T-helper 1 cell treated with Interleukin-12 subunit alpha and Interleukin-12 subunit beta and Interleukin-4 antibody, amounts not matched to agents 30 μg/mL and 1 μg/mL, for 36 hours (primary cell): ENCODE data around the gene RAB40B.

Experiments used
- H3K27ac Mint-ChIP-seq: one replicate; pipeline ENCODE4 v1.8.0; 2021; ENCODE audit warnings: mild to moderate bottlenecking, mixed read lengths
- H3K27me3 Mint-ChIP-seq: one replicate; pipeline ENCODE4 v1.8.0; 2021; ENCODE audit warnings: low read depth, mixed read lengths
- H3K36me3 Mint-ChIP-seq: one replicate; pipeline ENCODE4 v1.8.0; 2021; ENCODE audit warnings: low read depth, mixed read lengths
- H3K4me1 Mint-ChIP-seq: one replicate; pipeline ENCODE4 v1.8.0; 2021; ENCODE audit warnings: low read depth, mixed read lengths
- H3K4me3 Mint-ChIP-seq: one replicate; pipeline ENCODE4 v1.8.0; 2021; ENCODE audit warnings: mild to moderate bottlenecking, moderate library complexity, mixed read lengths
- H3K9me3 Mint-ChIP-seq: one replicate; pipeline ENCODE4 v1.8.0; 2021; ENCODE audit warnings: mixed read lengths

The RAB40B gene

GRCh38 chr17:82687375-82687861 lies 11.1 kb downstream of the RAB40B start:
- Mint-ChIP-seq H3K27ac (no peak overlapping the region), H3K9me3 (peaks cover 1% of the 10 kb centered on the region), H3K4me3 (no peak overlapping the region), H3K27me3 (no peaks in the 10 kb centered on the region), H3K36me3 (no peaks in the 10 kb centered on the region), H3K4me1 (no peaks in the 10 kb centered on the region)

- H3K36me3 Mint-ChIP-seq = peaks cover 4% of the 10 kb centered on the region
- H3K27ac Mint-ChIP-seq = no peak overlapping the region
- H3K4me1 Mint-ChIP-seq = no peaks in the 10 kb centered on the region
- H3K4me3 Mint-ChIP-seq = no peak overlapping the region
- no peaks in the 10 kb centered on the region for H3K27me3 Mint-ChIP-seq
- H3K9me3 Mint-ChIP-seq = peaks cover 9% of the 10 kb centered on the region
Observed at GRCh38 chr17:82686366-82687324, 11.9 kb downstream of the RAB40B start.

GRCh38 chr17:82685291-82685690 lies 13.2 kb downstream of the RAB40B start:
- H3K27ac Mint-ChIP-seq = no peak overlapping the region
- peaks cover 10% of the 10 kb centered on the region for H3K9me3 Mint-ChIP-seq
- no peaks in the 10 kb centered on the region for H3K27me3 Mint-ChIP-seq
- peaks cover 4% of the 10 kb centered on the region for H3K36me3 Mint-ChIP-seq
- no peaks in the 10 kb centered on the region for H3K4me1 Mint-ChIP-seq
- no peak overlapping the region for H3K4me3 Mint-ChIP-seq

DNA sequence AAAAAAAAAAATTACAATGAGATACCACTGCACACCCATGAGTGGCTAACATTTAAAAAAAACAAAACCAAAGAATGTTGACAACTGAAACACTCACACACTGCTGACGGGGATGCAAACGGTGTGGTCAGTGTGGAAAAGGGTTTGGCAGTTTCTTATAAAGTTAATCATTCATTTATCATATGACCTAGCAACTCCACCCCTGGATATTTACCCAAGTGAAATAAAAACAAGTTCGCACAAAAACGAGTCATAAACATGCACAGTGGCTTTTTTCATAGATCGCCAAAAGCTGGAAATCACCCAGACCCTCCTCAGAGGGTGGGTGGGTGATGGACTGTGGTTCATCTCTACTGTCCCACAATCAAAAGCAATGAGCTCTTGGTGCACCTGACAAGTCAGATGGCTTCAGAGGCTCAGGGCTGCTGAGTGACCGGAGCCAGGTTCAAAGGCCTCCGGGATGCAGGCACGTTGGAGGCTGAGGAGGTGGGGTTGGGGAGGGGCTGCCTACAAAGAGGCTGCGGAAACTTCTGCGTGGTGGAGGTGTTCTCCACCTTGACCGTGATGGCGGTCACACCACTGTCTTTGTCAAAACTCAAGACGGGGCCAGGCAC lies 14.2 kb downstream of the RAB40B start:
- peaks cover 10% of the 10 kb centered on the region for H3K9me3 Mint-ChIP-seq

GRCh38 chr17:82683534-82683933 lies 15.0 kb downstream of the RAB40B start:
- Mint-ChIP-seq H3K36me3 (peaks cover 4% of the 10 kb centered on the region), H3K9me3 (peaks cover 10% of the 10 kb centered on the region), H3K27me3 (no peaks in the 10 kb centered on the region), H3K4me1 (no peaks in the 10 kb centered on the region), H3K4me3 (no peak overlapping the region), H3K27ac (no peak overlapping the region)

More for the DNA sequence above, 14.2 kb downstream of the RAB40B start:
- Mint-ChIP-seq H3K27ac (no peak overlapping the region), H3K27me3 (no peaks in the 10 kb centered on the region), H3K4me3 (no peak overlapping the region), H3K4me1 (no peaks in the 10 kb centered on the region), H3K36me3 (peaks cover 4% of the 10 kb centered on the region)

DNA sequence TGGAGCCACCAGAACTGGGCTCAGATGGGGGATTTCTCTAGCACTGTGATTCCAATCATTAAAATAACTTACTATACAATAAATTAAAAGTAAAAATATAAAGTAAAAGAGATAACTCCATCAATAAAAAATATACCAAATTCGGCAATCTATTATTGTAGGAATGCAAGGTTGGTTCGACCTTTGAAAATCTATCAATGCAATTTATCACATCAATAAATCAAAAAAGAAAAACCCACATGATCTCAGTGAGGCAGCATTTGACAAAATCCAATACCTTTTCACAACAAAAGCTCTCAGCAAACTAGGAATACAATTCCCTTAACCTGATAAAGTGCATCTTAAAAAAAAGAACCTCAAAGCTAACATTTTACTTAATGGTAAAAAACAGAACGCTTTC lies 17.0 kb downstream of the RAB40B start:
- H3K27me3 Mint-ChIP-seq = no peaks in the 10 kb centered on the region
- H3K4me1 Mint-ChIP-seq = no peaks in the 10 kb centered on the region
- no peak overlapping the region for H3K27ac Mint-ChIP-seq
- H3K9me3 Mint-ChIP-seq = peaks cover 10% of the 10 kb centered on the region
- H3K36me3 Mint-ChIP-seq = peaks cover 4% of the 10 kb centered on the region
- H3K4me3 Mint-ChIP-seq = no peak overlapping the region

- Mint-ChIP-seq H3K9me3 (peaks cover 10% of the 10 kb centered on the region), H3K27me3 (no peaks in the 10 kb centered on the region), H3K27ac (no peak overlapping the region), H3K4me1 (no peaks in the 10 kb centered on the region), H3K4me3 (no peak overlapping the region), H3K36me3 (peaks cover 4% of the 10 kb centered on the region)
Observed at GRCh38 chr17:82679586-82680465, 18.7 kb downstream of the RAB40B start.

DNA sequence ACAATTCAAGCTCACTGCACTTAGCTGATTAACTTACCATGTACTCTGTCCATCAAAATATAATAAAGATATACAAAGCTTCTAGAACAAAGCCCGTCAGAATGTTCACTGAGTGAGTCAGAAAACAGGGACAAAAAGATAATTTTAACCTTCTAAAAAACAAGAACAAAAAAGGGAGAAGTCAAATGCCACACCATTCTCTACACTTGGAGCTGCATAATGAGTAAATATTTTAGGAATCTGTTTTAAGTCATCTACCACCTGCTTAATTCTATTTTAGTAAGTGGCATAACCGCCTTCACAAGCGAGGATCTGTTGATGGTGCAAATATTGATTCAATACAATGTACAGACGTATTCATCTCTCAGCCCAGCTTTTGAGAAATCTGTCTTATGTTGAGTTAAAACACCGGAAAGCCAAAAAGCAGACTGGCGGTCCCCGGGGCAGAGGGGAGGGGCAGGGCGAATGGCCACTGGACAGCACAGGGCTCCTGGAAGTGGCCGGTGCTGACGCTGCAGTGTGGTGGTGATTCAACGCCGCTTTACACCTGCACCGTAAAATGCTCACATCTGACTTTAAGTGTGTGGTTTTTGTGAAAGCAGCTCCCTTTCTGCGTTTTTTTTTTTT lies 20.1 kb downstream of the RAB40B start:
- Mint-ChIP-seq H3K27me3 (no peaks in the 10 kb centered on the region), H3K36me3 (peaks cover 4% of the 10 kb centered on the region), H3K27ac (no peak overlapping the region), H3K9me3 (peaks cover 10% of the 10 kb centered on the region), H3K4me1 (no peaks in the 10 kb centered on the region), H3K4me3 (no peak overlapping the region)

GRCh38 chr17:82677353-82677925 lies 21.1 kb downstream of the RAB40B start:
- no peaks in the 10 kb centered on the region for H3K4me1 Mint-ChIP-seq
- H3K27ac Mint-ChIP-seq = no peak overlapping the region
- H3K9me3 Mint-ChIP-seq = peaks cover 9% of the 10 kb centered on the region
- H3K4me3 Mint-ChIP-seq = no peak overlapping the region
- H3K27me3 Mint-ChIP-seq = no peaks in the 10 kb centered on the region
- peaks cover 4% of the 10 kb centered on the region for H3K36me3 Mint-ChIP-seq

DNA sequence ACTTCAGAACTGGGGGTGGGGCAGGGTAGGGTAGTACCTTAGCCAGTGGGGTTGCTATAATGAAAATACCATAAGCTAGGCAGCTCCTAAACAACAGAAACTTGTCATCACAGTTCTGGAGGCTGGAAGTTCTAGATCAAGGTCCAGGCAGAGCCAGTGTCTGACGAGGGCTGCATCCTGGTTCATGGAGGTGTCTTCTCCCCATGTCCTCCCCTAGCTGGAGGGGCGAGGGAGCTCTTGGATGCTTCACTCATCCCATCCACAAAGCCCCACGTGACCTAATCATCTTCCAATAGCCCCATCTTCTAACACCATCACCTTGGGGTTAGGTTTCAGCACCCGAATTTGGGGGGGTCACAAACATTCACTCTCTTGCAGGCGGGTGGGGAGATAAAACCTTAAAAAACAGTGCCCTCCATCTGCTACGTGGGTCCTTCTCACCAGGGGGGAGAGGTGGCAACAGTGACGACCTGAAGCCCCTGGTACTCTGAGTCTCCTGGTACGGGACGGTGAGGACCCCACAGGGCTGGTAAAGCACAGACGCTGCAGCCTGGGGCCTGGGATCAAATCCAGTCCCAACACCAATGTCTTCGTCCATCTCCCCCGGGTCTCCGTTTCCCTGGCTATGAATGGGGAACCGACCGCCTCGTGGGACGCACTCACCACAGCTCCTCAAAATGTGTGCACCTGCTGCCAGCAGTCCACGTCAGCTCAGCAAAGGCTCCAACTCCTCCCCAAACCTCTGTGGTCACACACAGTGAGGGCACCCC lies 22.8 kb downstream of the RAB40B start:
- H3K4me1 Mint-ChIP-seq = no peaks in the 10 kb centered on the region
- no peaks in the 10 kb centered on the region for H3K9me3 Mint-ChIP-seq
- H3K4me3 Mint-ChIP-seq = no peak overlapping the region
- no peak overlapping the region for H3K27ac Mint-ChIP-seq
- H3K36me3 Mint-ChIP-seq = no peaks in the 10 kb centered on the region
- no peaks in the 10 kb centered on the region for H3K27me3 Mint-ChIP-seq

DNA sequence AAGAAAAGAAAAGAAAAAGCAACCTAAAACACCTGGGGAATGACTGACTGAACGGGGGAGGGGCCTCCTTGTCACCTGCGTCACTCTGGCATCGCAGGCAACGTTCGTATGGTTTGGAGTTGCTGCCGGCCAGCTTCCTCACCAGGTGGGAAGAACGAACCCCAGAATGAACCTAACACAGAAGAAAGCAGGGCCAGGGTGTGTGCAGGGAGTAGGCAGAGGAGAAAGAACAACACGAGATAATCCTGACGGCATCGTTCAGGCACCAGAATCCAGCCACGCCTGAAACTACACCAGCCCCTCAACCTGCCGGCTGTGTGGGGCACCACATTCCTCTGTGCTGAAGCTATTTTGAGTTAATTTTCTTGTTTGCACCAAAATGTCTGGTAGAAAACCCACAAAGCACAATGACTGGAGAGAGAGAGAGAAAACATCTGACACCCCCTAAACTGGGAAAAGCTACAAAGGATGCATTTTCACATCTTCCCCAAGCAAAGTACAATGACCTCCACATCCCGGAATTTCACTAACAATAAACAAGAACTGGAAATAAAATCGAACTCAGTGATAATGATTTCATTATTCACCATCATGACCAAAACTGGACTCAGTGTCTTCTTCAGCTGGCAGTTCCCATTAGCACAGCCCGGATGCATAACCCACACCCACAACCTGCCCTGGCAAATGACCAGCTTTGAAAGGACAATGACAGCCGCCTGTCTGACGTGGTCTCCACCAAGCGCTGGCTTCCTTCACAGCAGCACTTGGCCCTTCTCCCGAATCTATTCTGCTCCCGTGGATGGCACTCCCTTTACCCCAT lies 23.6 kb downstream of the RAB40B start:
- no peaks in the 10 kb centered on the region for H3K9me3 Mint-ChIP-seq
- H3K27me3 Mint-ChIP-seq = no peaks in the 10 kb centered on the region
- H3K27ac Mint-ChIP-seq = no peak overlapping the region

GRCh38 chr17:82670661-82671450 lies 27.6 kb downstream of the RAB40B start:
- H3K4me3 Mint-ChIP-seq = no peak overlapping the region
- no peaks in the 10 kb centered on the region for H3K36me3 Mint-ChIP-seq
- no peaks in the 10 kb centered on the region for H3K27me3 Mint-ChIP-seq
- H3K9me3 Mint-ChIP-seq = no peaks in the 10 kb centered on the region
- H3K27ac Mint-ChIP-seq = no peak overlapping the region
- peaks cover 5% of the 10 kb centered on the region for H3K4me1 Mint-ChIP-seq

More for the DNA sequence above, 23.6 kb downstream of the RAB40B start:
- Mint-ChIP-seq H3K4me3 (no peak overlapping the region), H3K4me1 (no peaks in the 10 kb centered on the region), H3K36me3 (no peaks in the 10 kb centered on the region)
